ENCODE results near the gene COX20.
A peak's percentile ranks its signal among the peaks of the same experiment; 100 is the strongest.

Gene COX20

GRCh38 chr1:244837597-244838258 is 2.3 kb downstream of the COX20 start:
- no peak overlapping the region for H3K27ac ChIP-seq (ENCODE audit: low read depth, low read length)
- peaks cover 9 to 24% of the 10 kb centered on the region in 2 donors for H3K36me3 ChIP-seq (ENCODE audit: control insufficient read depth in 1 of 2, insufficient read depth in 2 of 2, low read length in 2 of 2)
- H3K4me1 ChIP-seq (ENCODE audit: control insufficient read depth in 1 of 2, insufficient read depth in 2 of 2, low read length in 2 of 2), result peaks cover 11 to 47% of the 10 kb centered on the region in 2 donors
- H3K4me3 ChIP-seq (ENCODE audit: low read depth in 1 of 2, low read length in 2 of 2), result peak overlapping the region; percentile 25 to 48
- no peaks in the 10 kb centered on the region for H3K9me3 ChIP-seq (ENCODE audit: control insufficient read depth in 1 of 2, low read length in 2 of 2)
- peak overlapping the region in 1 of 2 donors; percentile 42 for H3K9ac ChIP-seq (ENCODE audit: low read depth in 1 of 2, low read length in 2 of 2)
- no peaks in the 10 kb centered on the region for H3K27me3 ChIP-seq (ENCODE audit: control insufficient read depth in 1 of 2, insufficient read depth in 2 of 2, low read length in 2 of 2)

GRCh38 chr1:244839656-244840055 is 4.2 kb downstream of the COX20 start:
- Histone ChIP-seq H3K27ac (ENCODE audit: low read depth, low read length) (no peak overlapping the region), H3K9ac (ENCODE audit: low read depth in 1 of 2, low read length in 2 of 2) (no peak overlapping the region), H3K27me3 (ENCODE audit: control insufficient read depth in 1 of 2, insufficient read depth in 2 of 2, low read length in 2 of 2) (no peaks in the 10 kb centered on the region), H3K4me1 (ENCODE audit: control insufficient read depth in 1 of 2, insufficient read depth in 2 of 2, low read length in 2 of 2) (peaks cover 11 to 47% of the 10 kb centered on the region in 2 donors), H3K36me3 (ENCODE audit: control insufficient read depth in 1 of 2, insufficient read depth in 2 of 2, low read length in 2 of 2) (peaks cover 19 to 40% of the 10 kb centered on the region in 2 donors), H3K4me3 (ENCODE audit: low read depth in 1 of 2, low read length in 2 of 2) (no peak overlapping the region), H3K9me3 (ENCODE audit: control insufficient read depth in 1 of 2, low read length in 2 of 2) (no peaks in the 10 kb centered on the region)

GRCh38 chr1:244840219-244840794 is 4.8 kb downstream of the COX20 start:
- H3K27me3 ChIP-seq (ENCODE audit: control insufficient read depth in 1 of 2, insufficient read depth in 2 of 2, low read length in 2 of 2), result no peaks in the 10 kb centered on the region
- H3K9me3 ChIP-seq (ENCODE audit: control insufficient read depth in 1 of 2, low read length in 2 of 2), result no peaks in the 10 kb centered on the region
- peaks cover 11 to 47% of the 10 kb centered on the region in 2 donors for H3K4me1 ChIP-seq (ENCODE audit: control insufficient read depth in 1 of 2, insufficient read depth in 2 of 2, low read length in 2 of 2)
- no peak overlapping the region for H3K27ac ChIP-seq (ENCODE audit: low read depth, low read length)
- no peak overlapping the region for H3K9ac ChIP-seq (ENCODE audit: low read depth in 1 of 2, low read length in 2 of 2)
- peaks cover 23 to 46% of the 10 kb centered on the region in 2 donors for H3K36me3 ChIP-seq (ENCODE audit: control insufficient read depth in 1 of 2, insufficient read depth in 2 of 2, low read length in 2 of 2)
- no peak overlapping the region for H3K4me3 ChIP-seq (ENCODE audit: low read depth in 1 of 2, low read length in 2 of 2)

GRCh38 chr1:244841273-244841927 is 5.9 kb downstream of the COX20 start:
- Histone ChIP-seq H3K9me3 (ENCODE audit: control insufficient read depth in 1 of 2, low read length in 2 of 2) (no peaks in the 10 kb centered on the region), H3K4me1 (ENCODE audit: control insufficient read depth in 1 of 2, insufficient read depth in 2 of 2, low read length in 2 of 2) (peaks cover 17 to 51% of the 10 kb centered on the region in 2 donors), H3K4me3 (ENCODE audit: low read depth in 1 of 2, low read length in 2 of 2) (peak overlapping the region in 1 of 2 donors; percentile 6), H3K27ac (ENCODE audit: low read depth, low read length) (no peak overlapping the region), H3K27me3 (ENCODE audit: control insufficient read depth in 1 of 2, insufficient read depth in 2 of 2, low read length in 2 of 2) (no peaks in the 10 kb centered on the region), H3K9ac (ENCODE audit: low read depth in 1 of 2, low read length in 2 of 2) (no peak overlapping the region), H3K36me3 (ENCODE audit: control insufficient read depth in 1 of 2, insufficient read depth in 2 of 2, low read length in 2 of 2) (peaks cover 30 to 57% of the 10 kb centered on the region in 2 donors)

- Histone ChIP-seq H3K27me3 (ENCODE audit: control insufficient read depth in 1 of 2, insufficient read depth in 2 of 2, low read length in 2 of 2) (no peaks in the 10 kb centered on the region), H3K9me3 (ENCODE audit: control insufficient read depth in 1 of 2, low read length in 2 of 2) (no peaks in the 10 kb centered on the region), H3K4me3 (ENCODE audit: low read depth in 1 of 2, low read length in 2 of 2) (no peak overlapping the region), H3K9ac (ENCODE audit: low read depth in 1 of 2, low read length in 2 of 2) (no peak overlapping the region), H3K4me1 (ENCODE audit: control insufficient read depth in 1 of 2, insufficient read depth in 2 of 2, low read length in 2 of 2) (peaks cover 8 to 34% of the 10 kb centered on the region in 2 donors), H3K27ac (ENCODE audit: low read depth, low read length) (no peak overlapping the region), H3K36me3 (ENCODE audit: control insufficient read depth in 1 of 2, insufficient read depth in 2 of 2, low read length in 2 of 2) (peaks cover 42 to 63% of the 10 kb centered on the region in 2 donors)
Measured at GRCh38 chr1:244843148-244843978, 7.9 kb downstream of the COX20 start.

GRCh38 chr1:244844155-244845121 is 9.0 kb downstream of the COX20 start:
- H3K36me3 ChIP-seq (ENCODE audit: control insufficient read depth in 1 of 2, insufficient read depth in 2 of 2, low read length in 2 of 2), result peaks cover 44 to 70% of the 10 kb centered on the region in 2 donors
- no peaks in the 10 kb centered on the region for H3K9me3 ChIP-seq (ENCODE audit: control insufficient read depth in 1 of 2, low read length in 2 of 2)
- H3K27me3 ChIP-seq (ENCODE audit: control insufficient read depth in 1 of 2, insufficient read depth in 2 of 2, low read length in 2 of 2), result no peaks in the 10 kb centered on the region
- no peak overlapping the region for H3K9ac ChIP-seq (ENCODE audit: low read depth in 1 of 2, low read length in 2 of 2)
- H3K27ac ChIP-seq (ENCODE audit: low read depth, low read length), result no peak overlapping the region
- no peak overlapping the region for H3K4me3 ChIP-seq (ENCODE audit: low read depth in 1 of 2, low read length in 2 of 2)
- H3K4me1 ChIP-seq (ENCODE audit: control insufficient read depth in 1 of 2, insufficient read depth in 2 of 2, low read length in 2 of 2), result peaks cover 8 to 39% of the 10 kb centered on the region in 2 donors

- Histone ChIP-seq H3K27me3 (ENCODE audit: control insufficient read depth in 1 of 2, insufficient read depth in 2 of 2, low read length in 2 of 2) (no peaks in the 10 kb centered on the region), H3K9ac (ENCODE audit: low read depth in 1 of 2, low read length in 2 of 2) (no peak overlapping the region), H3K36me3 (ENCODE audit: control insufficient read depth in 1 of 2, insufficient read depth in 2 of 2, low read length in 2 of 2) (peaks cover 49 to 76% of the 10 kb centered on the region in 2 donors), H3K4me3 (ENCODE audit: low read depth in 1 of 2, low read length in 2 of 2) (no peak overlapping the region), H3K9me3 (ENCODE audit: control insufficient read depth in 1 of 2, low read length in 2 of 2) (no peaks in the 10 kb centered on the region), H3K27ac (ENCODE audit: low read depth, low read length) (no peak overlapping the region), H3K4me1 (ENCODE audit: control insufficient read depth in 1 of 2, insufficient read depth in 2 of 2, low read length in 2 of 2) (peaks cover 10 to 36% of the 10 kb centered on the region in 2 donors)
Measured at GRCh38 chr1:244846653-244847052, 11.2 kb downstream of the COX20 start.

GRCh38 chr1:244849189-244849866 is 13.9 kb downstream of the COX20 start:
- Histone ChIP-seq H3K27ac (ENCODE audit: low read depth, low read length) (no peak overlapping the region), H3K9me3 (ENCODE audit: control insufficient read depth in 1 of 2, low read length in 2 of 2) (no peaks in the 10 kb centered on the region), H3K4me3 (ENCODE audit: low read depth in 1 of 2, low read length in 2 of 2) (no peak overlapping the region), H3K9ac (ENCODE audit: low read depth in 1 of 2, low read length in 2 of 2) (peak overlapping the region in 1 of 2 donors; percentile 12), H3K36me3 (ENCODE audit: control insufficient read depth in 1 of 2, insufficient read depth in 2 of 2, low read length in 2 of 2) (peaks cover 47 to 75% of the 10 kb centered on the region in 2 donors), H3K27me3 (ENCODE audit: control insufficient read depth in 1 of 2, insufficient read depth in 2 of 2, low read length in 2 of 2) (no peaks in the 10 kb centered on the region), H3K4me1 (ENCODE audit: control insufficient read depth in 1 of 2, insufficient read depth in 2 of 2, low read length in 2 of 2) (peaks cover 10 to 27% of the 10 kb centered on the region in 2 donors)

Measured in duodenal mucosa (tissue), 2 donors.